ENCODE measurements around the gene FERMT2.
"Not testable (repeated sequence)": the region's sequence is repeated elsewhere in the genome, so short reads cannot be mapped to it uniquely, and the experiment has no call there.

FERMT2 gene

DNA sequence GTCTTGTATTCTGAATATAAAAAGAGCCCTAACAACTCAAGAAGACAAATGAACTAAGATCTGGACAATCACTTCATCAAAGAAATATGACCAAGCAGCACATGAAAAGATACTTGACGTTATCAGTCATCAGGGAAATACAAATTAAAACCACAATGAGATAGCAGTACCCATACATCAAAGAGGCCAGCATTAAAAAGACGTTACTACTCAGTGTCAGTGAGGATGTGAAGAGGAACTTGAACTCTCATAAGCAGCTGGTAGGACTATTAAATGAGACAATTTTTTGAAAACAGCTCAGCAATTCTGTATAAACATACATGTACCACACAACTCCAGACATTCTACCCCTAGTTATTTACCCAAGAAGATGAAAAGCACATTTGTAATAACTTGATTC lies 55.9 kb downstream of the FERMT2 start:
- DNase-seq: no peak

DNA sequence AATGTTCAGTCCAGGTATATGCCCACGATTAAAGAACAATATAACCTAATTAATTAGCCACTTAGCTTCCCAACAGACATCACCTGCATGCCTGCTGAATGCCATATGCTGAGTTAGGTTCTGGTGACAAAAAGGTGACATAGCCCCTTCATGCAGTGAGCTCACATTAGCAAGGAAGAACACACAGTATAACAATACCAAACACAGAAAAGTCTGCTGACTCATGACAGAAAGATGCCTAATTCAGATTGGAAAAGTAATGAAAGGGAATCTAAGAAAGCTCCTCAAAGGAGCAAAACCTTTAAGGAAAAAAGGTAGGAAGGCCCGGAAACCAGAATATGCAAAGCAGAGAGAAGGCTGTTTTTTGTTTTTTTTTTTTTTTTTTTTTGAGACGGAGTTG lies 59.0 kb downstream of the FERMT2 start:
- no peak for DNase-seq

DNA sequence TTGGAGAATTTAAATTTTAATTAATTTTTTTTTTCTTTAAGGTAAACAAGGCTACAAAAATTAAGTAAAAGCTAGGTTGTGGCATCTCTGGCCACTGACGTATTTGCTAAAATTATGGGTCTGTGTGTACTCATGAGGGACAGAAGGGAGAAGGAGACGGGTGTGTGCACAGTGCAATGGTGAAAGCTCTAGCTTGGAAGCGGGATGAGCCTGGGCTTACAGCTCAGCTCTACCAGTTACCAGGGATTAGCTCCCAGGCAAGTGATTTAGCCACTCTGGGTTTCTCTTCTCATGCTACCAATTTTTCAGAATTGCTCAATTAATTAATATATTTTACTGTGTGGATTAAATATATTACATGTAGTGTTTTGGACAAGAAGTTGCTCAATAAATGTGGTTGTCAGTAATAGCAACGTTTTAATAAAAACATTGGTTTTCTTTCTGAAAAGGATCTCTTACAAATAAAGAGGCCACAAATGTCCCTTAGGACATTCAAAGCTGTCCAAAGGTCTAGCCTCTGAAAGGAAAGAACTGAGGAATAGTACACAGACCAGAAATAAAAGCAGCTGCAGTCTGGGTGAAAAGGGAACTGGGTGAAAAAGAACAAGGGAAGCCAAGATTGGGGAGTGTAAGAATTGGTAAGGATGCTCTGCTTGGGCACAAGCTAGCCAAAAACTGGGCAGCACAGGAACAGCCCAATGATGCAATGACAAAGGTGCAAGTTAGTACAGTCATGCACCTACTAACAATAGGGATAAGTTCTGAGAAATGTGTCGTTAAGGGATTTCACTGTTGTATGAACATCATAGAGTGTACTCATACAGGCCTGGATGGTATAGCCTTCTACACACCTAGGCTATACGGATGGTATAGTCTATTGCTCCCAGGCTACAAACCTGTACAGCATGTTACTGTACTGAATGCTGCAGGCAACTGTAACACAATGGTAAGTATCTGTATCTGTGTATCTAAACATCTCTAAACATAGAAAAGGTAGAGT lies 61.7 kb downstream of the FERMT2 start:
- no peak for DNase-seq

DNA sequence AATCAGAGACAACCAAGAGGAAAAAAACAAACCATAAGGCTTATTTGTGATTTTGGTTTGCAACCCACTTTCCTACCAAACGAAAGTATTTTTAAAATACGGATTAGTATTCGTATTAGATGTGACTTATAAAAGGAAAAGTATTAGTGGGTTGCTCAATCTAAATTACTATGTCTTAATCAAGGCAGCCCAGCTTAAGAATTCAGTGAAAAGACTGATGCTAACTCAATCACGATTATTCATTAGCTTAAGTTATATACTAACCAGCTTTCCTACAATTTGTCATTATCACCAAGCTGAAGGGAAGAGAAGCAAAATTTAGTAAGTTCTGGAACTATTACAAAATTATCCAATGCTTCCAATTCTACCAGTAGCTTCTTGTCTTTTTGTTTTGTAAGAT lies 62.7 kb downstream of the FERMT2 start:
- DNase-seq: no peak

DNA sequence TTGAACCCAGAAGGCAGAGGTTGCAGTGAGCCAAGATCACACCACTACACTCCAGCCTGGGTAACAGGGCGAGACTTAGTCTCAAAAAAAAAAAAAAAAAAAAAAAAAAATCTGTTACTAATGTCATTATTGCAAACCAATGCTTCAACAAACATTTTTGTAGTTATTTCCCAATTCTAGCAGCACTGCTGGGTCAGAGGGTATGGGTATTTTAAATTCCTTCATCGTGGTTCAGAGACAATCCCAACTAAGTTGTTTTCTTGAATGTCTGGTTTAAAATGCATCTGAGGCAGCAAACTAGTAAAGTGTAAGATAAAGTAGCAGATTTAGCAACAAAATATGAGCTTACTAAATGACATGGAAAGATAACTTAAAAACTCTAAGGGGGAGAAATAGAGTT lies 65.6 kb downstream of the FERMT2 start:
- DNase-seq: no peak

DNA sequence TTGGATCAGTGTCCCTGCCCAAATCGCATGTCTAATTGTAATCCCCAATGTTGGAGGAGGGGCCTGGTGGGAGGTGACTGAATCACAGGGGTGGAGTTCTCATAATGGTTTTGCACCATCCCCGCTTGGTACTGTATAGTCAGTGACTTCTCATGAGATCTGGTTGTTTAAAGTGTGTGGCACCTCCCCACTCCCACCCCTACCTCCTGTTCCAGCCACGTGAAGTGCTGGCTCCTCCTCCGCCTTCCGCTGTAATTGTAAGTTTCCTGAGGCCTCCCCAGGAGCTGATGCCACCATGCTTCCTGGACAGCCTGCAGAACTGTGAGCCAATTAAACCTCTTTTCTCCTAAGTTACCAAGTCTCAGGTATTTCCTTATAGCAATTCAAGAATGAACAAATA lies 67.2 kb downstream of the FERMT2 start:
- DNase-seq: no peak

DNA sequence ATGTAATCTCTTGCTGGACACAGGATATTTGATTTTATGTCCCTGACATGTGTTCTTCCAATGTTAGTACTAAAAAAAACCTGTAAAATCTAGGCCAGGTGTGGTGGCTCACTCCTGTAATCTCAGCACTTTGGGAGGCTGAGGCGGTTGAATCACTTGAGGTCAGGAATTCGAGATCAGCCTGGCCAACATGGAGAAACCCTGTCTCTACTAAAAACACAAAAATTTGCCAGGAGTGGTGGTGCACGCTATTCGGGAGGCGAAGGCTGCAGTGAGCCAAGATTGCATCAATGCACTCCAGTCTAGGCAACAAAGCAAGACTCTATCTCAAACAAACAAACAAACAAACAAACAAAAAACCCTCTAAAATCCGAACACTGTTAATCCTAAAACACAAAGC lies 68.0 kb downstream of the FERMT2 start:
- DNase-seq: no peak

DNA sequence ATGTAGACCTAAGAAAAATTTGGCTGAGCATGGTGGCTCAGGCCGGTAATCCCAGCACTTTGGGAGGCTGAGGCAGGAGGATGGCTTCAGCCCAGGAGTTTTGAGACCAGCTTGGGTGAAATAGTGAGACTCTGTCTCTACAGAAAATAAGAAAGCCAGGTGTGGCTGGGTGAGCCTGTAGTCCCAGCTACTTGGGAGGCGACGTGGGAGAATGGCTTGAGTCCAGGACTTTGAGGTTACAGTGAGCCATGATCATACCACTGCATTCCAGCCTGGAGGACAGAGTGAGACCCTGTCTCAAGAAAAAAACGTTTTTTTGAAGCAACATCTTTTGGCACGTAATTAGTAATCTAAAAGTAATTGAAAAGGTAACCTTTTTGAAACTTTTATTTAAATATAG lies 70.9 kb downstream of the FERMT2 start:
- DNase-seq: no peak

DNA sequence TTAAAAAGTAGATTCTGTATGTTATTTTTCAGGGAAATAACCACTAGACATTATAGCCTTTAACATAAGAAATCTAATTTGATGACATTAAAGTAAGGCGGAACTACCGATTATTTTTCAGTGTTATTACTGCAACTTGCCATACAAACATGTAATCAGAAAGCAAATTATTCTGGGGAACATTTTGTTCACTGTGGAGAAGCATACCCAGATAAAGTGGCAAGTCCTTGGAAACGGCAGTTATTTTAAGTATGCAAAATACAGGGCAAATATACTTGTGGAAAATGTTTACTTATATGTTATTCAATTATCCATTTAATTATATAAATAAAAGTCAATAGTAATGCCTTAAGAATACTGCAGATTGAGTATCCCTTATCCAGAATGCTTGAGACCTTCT lies 71.9 kb downstream of the FERMT2 start:
- DNase-seq: no peak

DNA sequence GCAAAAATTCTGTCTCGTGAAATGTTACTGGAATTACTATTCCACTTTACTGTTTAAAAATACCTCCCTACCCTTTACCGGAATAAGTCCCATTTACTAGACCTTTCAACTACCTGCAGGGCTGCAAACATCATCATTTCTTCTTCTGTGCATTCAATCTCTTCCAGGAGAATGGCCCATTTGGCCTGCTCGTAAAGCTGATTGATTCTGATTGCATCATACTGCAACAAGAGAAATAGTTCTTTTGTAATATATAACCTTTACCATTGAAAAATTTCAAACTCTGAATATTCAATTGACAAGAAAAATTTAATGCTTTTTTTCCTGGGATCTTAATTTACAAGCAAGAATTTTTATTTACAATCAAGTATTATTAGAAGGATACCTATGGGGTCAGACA lies 72.4 kb downstream of the FERMT2 start:
- no peak for DNase-seq

DNA sequence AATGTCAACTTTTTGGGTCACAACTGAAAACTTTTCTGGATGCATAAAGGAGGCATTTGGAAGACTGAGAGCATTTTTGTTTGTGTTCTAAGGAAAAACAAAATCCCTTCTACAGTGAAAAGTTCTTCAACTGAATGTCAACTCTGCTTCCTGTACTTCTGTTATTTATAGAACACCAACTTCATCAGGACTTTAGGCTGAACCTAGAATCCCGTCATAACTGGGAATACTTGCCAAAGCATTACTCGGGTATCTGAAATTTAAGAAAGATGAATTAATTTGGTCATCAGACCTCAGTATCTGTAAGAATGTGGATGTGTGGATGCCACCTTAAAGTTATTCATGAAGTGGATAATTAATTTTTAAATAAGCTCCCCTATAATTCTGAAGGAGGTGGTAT lies 73.2 kb downstream of the FERMT2 start:
- no peak for DNase-seq

DNA sequence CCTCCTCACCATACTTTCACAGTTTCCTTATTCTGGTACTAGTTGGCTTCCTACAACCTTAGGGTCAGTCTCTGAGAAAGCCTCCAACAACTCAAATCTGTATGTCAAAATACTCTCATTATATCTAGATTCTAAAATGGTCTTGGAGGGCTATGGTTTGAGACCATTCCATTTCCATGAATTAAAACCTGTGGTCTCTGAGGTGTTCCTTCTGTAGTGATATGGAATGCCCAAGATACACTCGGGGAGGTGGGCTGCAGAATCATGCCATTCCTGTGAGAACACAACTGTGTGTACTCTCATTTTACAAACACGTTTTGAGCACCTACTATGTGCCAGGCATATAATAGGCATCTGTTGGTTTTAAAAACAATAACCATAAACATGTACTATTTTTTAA lies 74.0 kb downstream of the FERMT2 start:
- DNase-seq: no peak

DNA sequence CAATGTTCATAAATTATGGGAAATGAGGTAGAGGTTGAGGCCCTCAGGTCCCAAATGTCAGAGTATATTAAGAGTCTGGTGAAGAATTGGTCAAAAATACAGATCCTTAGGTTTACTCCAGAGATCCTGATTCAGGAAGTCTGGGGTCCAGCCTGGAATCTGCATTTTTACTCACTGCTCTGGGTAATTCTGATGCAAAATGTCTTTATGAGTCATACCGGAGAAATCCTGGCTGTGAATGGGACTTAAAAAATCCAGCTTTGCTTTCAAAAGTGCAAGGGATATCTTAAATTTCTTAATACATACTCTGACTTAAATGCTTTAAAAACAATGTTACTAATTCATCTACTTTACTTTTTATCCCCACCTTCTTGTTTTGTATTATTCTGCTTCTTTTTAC lies 74.5 kb downstream of the FERMT2 start:
- no peak for DNase-seq

DNA sequence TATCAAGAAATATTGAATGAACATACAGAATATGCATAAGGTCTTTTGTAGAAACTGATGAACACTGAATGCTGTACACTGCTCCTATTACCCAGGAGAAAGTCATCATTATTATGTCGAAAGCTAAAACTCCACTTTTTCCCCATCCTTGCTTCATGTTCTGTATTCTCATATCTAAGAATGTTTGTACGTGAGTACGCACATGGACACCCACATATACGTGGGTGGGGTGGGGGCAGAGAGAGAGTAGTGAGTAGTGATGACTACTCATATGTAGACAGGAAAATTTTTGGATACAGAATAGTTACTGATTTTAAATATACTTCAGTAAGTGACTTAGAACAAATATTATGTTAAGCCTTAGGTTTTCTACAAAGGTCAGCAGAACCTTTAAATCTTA lies 75.1 kb downstream of the FERMT2 start:
- DNase-seq: no peak

DNA sequence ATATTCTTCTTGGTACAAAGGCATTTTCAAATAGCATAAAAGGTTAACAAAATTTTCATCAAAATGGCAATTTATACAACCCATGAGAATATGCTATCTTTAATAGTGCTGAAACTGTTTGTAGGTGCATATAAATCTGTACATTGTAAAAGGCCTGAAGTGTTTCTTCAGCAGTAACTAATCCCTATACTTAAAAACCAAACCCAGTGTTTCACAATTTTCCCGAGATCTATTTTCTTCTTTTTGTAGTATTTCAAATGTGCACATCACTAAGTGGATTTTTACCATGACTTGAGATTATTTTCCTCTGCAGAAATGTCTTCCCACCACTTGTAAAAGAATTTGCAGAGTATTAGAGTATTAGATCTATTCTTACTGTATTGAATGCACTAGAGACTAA lies 76.5 kb downstream of the FERMT2 start:
- no peak for DNase-seq

DNA sequence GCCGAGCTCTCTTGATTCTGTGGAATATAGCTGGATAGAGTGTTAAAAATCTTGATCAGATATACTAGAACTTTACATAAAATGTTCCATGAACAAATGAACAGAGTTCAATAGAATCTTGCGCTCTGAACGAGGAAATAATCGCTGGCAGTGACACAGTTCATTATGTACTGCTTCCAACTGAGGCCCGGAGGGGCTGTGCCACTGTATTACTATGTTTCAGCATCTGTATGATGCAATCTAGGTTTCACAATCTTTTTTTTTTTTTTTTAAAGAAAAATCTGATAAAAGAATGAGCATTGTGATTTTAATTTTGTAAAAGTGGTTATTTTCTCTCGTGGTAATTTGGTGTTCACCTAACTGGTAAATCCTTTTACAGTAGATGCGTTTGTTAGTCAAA lies 77.2 kb downstream of the FERMT2 start:
- DNase-seq: no peak

DNA sequence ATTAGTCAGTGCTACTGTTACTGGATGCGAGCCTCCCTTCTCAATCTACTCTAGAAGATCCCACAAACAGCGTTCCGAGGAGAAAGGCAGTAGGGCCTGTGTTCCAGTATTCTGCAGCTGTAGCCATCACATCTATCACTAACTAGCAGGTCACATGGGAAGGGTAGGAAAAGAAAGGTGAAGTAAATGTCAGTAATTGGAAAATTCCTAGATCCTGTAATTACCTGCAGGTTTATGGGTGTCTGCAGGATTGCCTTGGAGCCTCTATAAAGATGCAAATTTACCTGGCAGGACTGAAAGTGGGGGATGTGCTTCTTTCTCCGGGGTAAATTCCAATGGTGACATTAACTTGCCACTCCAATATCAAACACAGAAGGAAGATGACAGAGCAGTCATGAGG lies 77.8 kb downstream of the FERMT2 start:
- DNase-seq: no peak

DNA sequence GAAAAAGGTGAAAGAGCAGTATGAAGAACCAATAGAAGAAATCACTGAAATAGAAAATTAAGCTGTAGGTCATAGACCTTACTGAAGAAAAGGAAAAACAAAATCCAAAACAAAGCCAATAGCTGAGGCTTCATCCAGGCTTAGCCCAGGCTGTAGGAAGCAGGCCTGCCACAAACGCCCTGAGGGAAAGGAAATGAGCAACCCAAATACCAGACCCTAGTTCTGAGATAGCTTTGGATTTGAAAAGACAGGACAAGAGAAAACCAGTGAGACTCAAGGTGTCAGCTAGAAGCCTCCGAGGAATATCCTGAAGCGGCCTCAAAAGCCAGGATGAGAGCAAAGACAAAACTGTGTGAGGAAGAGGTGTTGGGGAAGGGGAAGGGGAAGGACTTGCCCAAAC lies 79.2 kb downstream of the FERMT2 start:
- no peak for DNase-seq

DNA sequence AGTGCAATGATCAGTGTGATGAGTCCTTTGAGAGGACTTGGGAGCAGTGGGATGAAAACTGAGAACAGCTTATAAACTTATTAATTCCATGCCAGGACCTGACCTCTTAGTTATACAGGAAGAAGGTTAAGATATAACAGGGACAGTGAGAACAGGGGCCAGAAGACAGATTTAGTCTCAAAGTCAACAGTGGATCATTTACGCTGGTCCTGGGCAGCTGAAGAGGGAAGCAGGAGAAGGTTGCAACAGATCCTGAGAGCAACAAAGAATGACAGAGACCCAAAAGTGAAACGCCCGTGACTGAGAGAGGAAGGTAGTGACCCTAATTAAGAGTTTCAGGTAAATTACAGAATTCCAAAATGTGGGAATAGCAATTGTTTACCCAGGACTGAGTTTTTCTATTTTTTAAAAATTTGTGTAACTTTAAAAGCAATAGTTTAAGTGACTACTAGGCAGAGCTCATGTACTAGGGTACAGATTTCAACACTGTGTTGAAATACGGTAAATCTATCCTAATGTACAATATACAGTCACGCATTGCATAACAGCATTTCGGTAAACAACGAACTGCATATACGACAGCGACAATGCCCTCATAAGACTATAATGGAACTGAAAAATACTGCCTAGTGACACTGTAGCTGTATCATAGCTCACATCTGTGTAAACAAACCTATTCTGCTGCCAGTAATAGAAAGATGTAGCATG lies 81.8 kb downstream of the FERMT2 start:
- DNase-seq: no peak

DNA sequence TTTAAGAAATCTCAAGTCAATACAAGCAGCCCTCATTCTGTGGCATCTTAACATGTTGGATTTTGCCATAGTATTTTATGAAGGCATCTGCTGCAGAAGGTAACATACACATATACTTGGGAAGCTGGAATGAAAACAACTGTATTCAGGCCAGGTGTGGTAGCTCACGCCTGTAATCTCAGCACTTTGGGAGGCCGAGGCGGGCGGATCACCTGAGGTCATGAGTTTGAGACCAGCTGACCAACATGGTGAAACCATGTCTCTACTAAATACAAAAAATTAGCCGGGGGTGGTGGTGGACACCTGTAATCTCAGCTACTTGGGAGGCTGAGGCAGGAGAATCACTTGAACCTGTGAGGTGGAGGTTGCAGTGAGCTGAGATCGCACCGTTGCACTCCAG lies 86.0 kb downstream of the FERMT2 start:
- not testable (repeated sequence) for DNase-seq

DNA sequence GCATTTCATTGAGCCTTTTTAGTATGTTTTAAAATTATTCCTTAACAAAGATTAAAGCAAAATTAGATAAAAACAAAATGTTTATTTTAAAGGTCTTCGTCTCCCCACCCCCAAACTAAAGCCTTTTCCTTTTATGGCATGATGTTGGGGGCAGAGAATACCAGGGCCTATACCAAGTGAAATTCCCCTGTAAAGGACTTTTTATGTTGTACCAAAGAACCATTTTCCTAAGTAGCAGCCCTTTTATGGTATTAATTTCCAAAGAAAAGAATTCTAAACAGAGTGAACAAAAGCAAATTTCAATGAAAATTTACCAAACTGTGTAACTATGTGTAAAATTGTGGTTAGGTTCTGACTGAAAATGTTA lies 87.5 kb downstream of the FERMT2 start:
- DNase-seq: no peak

DNA sequence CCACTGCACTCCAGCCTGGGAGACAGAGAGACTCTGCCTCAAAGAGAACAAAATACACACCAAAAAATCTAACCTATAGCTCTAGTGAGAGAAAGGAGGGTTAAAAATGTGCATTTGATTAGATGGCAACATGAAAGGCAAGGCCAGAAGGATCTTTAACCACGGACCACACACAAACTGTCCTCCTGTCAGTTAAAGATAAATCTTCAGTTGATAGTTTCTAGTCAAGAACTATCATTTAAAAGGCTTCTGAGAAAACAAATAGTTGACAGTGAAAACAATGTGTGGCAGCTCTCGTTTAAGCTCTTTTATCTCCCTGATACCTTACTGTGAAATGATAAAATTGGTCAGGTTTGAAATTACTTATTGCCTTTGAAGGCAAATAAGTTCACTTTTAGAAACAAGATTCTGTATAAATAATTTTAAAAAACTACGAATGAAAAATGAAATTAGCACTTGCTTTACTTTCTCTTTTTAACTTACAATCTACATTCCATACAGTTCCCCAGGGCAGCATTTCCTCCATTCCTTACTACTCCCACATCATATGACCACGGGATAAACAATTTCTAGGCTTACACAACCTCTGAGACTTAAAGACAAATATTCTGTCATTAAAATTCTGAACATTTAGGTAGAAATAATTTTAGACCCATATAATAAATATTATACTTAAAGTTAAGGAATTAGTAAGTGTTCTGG lies 88.1 kb downstream of the FERMT2 start:
- no peak for DNase-seq

DNA sequence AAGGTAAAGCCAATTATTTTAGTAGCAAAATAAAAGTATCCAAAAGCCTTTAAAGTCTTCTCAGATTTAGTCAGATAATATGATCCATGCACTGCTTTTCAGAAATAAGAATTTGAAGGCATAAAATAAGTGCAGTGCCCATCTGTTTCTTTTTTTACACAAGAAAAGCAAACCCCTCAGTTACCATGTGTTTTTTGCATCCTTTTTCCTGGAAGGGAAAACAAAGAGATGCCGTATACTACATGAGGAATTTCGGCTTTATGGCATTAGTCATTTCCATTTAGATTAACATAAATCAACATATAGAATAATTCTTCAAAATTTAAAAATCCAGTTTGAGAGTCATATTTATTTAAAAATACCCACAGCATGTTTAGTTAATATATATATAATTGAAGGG lies 89.4 kb downstream of the FERMT2 start:
- no peak for DNase-seq

DNA sequence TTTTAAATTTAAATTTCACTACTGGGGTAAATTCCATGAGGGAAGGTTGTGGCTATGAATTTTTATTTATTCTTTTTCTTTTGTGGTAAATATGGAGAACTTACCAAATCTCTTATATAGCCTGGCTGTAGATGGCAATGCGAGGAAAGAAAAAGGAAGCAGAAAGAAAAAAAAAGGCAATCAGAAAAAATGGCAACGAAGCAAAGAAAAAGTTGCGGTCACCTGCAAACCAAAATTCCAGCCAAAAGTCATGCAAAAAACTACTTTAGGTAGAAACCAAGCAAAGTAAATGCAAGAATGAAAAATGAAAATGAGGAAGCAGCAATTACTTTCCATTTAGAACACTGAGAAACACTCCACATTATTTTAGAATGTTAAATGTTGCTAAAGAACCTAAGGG lies 89.9 kb downstream of the FERMT2 start:
- DNase-seq: no peak

Data from GOT3 (cell line).